Measurements from ENCODE around the gene MTA2. TPM values are rescaled to one million over a fixed set of nuclear protein-coding genes. Genes with fewer than 3 reads are reported as not detected.
A peak's percentile ranks its signal among the peaks of the same experiment; 100 is the strongest.

The MTA2 gene
- total RNA-seq, 1 donor from 2014 or later = 68.4 TPM

DNA sequence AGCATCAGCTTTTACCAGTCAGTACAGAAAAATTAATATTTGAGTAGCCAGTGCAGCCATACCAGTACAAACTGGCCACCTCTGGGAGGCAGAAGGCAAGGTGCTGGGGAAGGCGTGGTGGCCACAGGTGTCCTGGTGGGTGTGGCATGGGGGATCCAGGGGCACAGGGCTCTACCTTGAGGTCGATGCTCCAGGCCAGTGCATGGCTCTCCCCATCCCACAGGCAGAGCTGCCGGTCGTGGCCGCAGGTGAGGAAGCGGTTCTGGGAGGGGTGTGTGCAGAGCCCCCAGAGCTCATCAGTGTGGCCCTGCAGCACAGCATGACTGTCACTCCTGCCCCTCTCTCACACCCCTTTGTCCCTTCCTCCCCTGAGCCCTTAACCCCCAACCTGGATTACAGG lies 3.8 kb upstream of the MTA2 start:
- ATAC-seq (no peak), DNase-seq (no peak)
- Histone ChIP-seq H3K9me3 (no peaks in the 10 kb centered on the region), H3K4me3 (no peak overlapping the region), H3K4me1 (peaks cover 19% of the 10 kb centered on the region), H3K27me3 (ENCODE audit: low read depth) (no peaks in the 10 kb centered on the region), H3K27ac (no peak overlapping the region), H3K36me3 (peaks cover 71% of the 10 kb centered on the region)
- TF ChIP-seq, protein P1, sequence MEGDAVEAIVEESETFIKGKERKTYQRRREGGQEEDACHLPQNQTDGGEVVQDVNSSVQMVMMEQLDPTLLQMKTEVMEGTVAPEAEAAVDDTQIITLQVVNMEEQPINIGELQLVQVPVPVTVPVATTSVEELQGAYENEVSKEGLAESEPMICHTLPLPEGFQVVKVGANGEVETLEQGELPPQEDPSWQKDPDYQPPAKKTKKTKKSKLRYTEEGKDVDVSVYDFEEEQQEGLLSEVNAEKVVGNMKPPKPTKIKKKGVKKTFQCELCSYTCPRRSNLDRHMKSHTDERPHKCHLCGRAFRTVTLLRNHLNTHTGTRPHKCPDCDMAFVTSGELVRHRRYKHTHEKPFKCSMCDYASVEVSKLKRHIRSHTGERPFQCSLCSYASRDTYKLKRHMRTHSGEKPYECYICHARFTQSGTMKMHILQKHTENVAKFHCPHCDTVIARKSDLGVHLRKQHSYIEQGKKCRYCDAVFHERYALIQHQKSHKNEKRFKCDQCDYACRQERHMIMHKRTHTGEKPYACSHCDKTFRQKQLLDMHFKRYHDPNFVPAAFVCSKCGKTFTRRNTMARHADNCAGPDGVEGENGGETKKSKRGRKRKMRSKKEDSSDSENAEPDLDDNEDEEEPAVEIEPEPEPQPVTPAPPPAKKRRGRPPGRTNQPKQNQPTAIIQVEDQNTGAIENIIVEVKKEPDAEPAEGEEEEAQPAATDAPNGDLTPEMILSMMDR (IDR thresholded peaks at IDR 0.05) = no peak
- intact Hi-C loops (cut with DNase I) = no loop called here

DNA sequence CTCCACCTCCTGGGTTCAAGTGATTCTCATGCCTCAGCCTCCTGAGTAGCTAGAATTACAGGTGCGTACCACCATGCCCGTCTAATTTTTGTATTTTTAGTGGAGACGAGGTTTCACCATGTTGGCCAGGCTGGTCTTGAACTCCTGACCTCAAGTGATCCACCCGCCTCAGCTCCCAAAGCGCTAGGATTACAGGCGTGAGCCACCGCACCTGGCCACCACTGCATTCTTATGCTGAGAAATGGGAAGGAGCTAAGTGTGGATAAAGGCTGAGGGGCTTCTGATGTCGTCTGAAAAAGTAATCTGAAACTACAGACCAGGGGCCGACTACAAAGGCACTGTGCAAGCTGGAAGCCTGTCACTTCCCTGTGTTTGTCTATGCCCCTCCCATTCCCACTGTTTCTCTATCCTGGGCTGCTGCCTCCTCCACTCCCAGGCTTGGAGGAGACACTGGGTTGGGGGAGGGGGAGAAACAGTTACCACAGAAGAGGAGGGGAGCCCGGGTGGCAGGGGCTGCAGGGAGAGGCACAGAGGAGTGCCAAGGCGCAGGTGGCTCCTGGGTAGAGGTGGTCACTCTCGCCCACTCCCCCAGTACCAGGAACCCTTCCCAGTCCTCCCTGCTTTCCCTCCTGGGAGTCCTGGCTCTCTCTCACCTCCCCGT lies 2.9 kb upstream of the MTA2 start:
- DNase-seq (no peak), ATAC-seq (no peak)
- H3K27me3 ChIP-seq (ENCODE audit: low read depth) = no peaks in the 10 kb centered on the region
- intact Hi-C loops (cut with DNase I) = no loop called here
- H3K36me3 ChIP-seq = peaks cover 63% of the 10 kb centered on the region
- no peaks in the 10 kb centered on the region for H3K9me3 ChIP-seq
- TF ChIP-seq, protein P1 (IDR thresholded peaks at IDR 0.05) = no peak
- H3K4me1 ChIP-seq = peaks cover 24% of the 10 kb centered on the region
- no peak overlapping the region for H3K4me3 ChIP-seq
- no peak overlapping the region for H3K27ac ChIP-seq

DNA sequence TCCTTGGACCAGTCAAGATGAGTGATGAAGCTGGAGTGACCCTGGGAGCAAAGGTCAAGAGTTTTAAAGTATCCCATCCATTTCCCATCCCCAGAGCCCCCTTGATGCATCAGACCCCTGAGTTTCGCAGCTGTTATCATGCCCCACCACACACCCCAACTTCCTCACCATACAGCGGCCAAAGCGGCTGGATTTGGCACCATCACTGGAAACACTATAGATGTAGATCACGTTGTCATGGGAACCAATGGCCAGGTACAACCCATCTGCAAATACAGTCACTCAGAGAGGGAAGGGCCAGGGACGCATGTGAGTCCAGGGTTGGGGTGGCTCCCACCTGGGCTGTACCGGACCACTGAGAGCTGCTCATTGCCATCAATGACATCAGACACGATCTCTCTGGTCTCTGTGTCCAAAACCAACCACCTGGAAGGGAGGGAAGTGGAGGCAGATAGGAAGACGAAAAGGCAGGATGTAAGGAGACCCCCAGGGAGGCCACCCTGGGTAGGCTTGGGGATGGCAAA lies 2.2 kb upstream of the MTA2 start:
- Histone ChIP-seq H3K27me3 (ENCODE audit: low read depth) (no peaks in the 10 kb centered on the region), H3K27ac (no peak overlapping the region), H3K4me1 (peaks cover 30% of the 10 kb centered on the region), H3K36me3 (peaks cover 56% of the 10 kb centered on the region), H3K4me3 (no peak overlapping the region), H3K9me3 (no peaks in the 10 kb centered on the region)
- TF ChIP-seq, protein P1 (IDR thresholded peaks at IDR 0.05) = no peak
- ATAC-seq (no peak), DNase-seq (no peak)
- intact Hi-C loops (cut with DNase I) = no loop called here

DNA sequence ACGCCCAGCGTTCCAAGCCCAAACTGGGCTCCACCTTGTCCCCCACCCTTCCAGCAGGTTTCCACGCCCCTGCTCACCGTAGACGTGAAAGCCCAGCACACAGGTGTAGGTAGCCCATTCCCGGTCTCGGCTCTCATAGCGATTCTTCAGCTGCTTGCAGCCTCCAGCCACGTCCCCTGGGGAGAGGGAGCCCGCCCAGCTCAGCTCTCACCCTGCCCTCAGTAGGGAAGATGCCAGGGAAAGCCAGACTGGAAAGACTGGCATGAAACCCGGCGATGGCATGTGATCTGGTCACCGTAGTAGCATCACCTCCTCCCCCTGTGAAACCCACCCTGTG lies 1.4 kb upstream of the MTA2 start:
- Histone ChIP-seq H3K9me3 (no peaks in the 10 kb centered on the region), H3K4me3 (peak overlapping the region; percentile 99), H3K4me1 (peaks cover 36% of the 10 kb centered on the region), H3K27ac (peak overlapping the region; percentile 99), H3K27me3 (ENCODE audit: low read depth) (no peaks in the 10 kb centered on the region), H3K36me3 (peaks cover 56% of the 10 kb centered on the region)
- no peak for ATAC-seq
- TF ChIP-seq, protein P1 (IDR thresholded peaks at IDR 0.05) = no peak
- no peak for DNase-seq
- intact Hi-C loops (cut with DNase I) = no loop called here

DNA sequence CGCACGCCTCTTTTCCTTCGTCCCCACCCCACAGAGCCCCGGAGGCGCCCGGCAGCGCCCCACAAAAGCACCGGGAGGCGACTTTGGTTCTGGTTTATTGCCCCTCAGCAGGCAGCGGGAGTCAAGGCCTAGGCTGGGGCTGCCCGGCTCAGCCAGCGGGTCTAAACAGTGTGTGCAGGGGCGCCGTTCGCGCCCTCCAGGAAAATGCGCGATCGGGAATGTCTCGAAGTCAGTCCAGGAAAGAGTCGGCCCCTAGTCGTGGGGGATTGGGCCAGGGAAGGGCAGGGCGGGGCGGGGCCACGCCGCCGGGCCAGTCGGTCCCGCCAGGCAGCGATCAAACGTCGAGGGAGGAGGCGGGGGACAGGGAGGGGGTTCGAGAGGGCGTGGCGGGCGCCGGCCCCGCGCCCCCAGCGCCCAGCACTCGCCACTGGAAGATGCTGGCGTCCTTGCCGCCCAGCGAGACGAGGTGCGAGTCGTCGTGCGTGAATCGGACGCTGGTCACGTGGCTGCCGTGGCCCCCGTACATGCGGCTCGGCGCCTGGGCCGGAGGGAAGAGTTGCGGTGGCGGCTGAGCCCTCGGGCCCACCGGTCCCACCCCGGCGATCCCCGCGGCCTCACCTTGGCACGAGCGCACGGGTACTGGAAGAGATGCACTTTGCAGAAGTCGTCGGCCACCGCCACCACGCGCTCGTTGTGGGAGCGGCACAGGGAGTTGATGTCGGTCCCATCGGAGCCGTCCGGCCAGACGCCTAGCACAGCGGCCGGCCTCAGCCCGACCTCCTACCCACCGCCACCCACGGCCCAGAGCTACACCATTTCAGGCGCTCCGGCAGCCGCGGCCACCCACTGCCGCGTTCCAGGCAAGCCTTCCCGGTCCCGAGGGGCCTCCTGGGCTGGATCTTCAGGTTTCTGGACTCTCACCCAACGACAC lies 741 bp upstream of the MTA2 start:
- Histone ChIP-seq H3K4me1 (peaks cover 36% of the 10 kb centered on the region), H3K36me3 (peaks cover 57% of the 10 kb centered on the region), H3K27ac (peak overlapping the region; percentile 99), H3K9me3 (no peaks in the 10 kb centered on the region), H3K27me3 (ENCODE audit: low read depth) (no peaks in the 10 kb centered on the region), H3K4me3 (peak overlapping the region; percentile 99)
- intact Hi-C loops (cut with DNase I) = no loop called here
- DNase-seq (peak; percentile 78), ATAC-seq (peak; percentile 67 to 77)
- TF ChIP-seq, protein P1 (IDR thresholded peaks at IDR 0.05) = no peak

Data from lower lobe of right lung (tissue), 2 donors.